Dermis blood vessel endothelial cell (primary cell): ENCODE data around the gene RIC8A. TPM values are rescaled to one million over a fixed set of nuclear protein-coding genes. Genes with fewer than 3 reads are reported as not detected.

Source experiments
- DNase-seq: peaks from one replicate; pipeline ENCODE4 v3.0.0; 2010
- total RNA-seq: library from RNA; depleted of rRNA; stranded (reverse); fragments of >200 nt; gene quantifications from 2 replicates; pipeline ENCODE4 v1.2.3, GENCODE V29; 2014

Gene RIC8A
- total RNA-seq, 1 donor from 2014 or later: 127 TPM

- DNase-seq: peak; percentile 82
These were observed 43.3 kb downstream of the RIC8A start for GRCh38 chr11:250740-251299.

DNA sequence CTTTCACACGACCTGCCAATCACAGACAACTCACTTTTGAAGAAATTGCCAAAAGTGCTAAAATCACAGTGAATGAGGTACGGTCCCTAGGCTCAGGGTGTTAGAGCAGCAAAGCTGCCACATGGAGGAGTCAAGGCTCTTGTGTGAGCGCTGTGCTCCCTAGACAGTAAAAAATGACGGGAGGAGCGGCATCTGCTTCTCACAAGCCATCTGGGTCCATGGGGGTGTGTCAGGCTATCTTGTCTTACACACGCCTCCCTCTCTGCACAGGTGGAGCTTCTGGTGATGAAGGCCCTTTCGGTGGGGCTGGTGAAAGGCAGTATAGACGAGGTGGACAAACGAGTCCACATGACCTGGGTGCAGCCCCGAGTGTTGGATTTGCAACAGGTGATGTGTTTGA is 44.0 kb downstream of the RIC8A start:
- DNase-seq: no peak

- DNase-seq: no peak
These were observed 45.2 kb downstream of the RIC8A start for GRCh38 chr11:252666-253065.

DNA sequence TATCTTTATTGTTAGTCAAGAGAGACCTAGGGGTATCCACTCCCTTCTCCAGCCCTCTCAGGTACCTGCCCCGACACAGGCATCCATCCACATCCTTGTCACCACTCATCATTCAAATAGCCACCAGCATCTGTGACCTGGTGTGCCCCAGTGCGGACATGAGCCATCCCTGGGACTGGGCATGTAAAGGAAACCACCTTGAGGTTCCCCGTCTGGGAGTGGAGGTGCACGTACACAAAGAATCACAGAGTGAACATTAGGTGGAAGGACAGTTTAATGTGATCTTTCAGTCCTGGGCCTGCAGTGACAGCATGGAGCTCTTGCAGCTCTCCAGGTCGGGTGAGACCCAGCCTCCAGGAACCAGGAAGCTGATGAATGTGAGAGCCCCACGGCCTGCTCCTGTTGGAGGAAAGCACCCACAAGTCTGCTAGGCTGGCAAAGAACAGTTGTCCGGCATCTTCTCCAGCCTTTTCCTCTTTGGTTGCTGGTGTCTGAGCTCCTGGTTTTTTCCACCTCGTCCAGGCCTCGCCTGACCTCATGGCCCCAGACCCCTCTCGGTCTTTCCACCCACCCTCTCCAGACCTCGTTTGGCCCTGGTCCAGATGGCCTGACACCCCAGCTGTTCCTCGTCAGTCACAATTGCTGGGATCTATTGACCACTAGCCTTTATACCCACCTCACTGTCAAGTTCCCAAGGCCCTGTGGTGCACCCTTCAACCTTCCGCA is 45.8 kb downstream of the RIC8A start:
- no peak for DNase-seq

DNA sequence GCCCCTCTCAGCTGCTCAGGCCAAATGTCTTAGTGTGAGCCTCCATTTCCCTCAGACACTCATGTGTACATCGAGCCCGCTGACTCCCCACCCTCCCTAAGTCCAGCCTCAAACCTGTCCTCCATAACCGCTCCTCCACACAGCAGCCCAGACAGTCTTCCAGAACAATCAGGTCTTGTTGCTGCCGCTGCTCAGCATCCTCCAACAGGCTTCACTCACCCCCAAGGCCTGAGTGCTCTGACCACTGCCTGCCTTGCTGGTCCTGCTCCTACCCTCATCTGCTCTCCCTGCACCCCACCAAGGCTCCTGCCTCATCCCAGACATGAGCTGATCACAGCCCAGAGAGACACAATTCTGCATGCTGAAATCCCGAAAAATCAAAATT is 46.4 kb downstream of the RIC8A start:
- DNase-seq: no peak

DNA sequence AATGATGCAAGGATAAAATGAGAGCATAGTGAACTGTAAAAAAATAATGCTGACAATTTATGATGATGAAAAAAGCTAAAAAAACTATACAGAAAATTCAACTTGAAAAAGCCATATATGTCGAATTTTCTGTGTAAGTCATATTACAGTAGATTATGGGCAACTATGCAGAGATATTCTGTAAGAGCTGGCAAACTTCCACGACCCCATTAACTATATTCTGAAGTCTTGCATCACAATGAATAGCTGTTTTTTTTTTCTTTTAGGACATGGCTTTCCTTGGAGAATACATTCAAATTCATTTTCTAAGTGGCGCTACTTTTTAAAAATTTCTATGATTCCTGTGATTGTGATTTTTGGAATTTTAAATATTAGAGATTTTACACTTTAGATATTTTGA is 47.7 kb downstream of the RIC8A start:
- DNase-seq: no peak

DNA sequence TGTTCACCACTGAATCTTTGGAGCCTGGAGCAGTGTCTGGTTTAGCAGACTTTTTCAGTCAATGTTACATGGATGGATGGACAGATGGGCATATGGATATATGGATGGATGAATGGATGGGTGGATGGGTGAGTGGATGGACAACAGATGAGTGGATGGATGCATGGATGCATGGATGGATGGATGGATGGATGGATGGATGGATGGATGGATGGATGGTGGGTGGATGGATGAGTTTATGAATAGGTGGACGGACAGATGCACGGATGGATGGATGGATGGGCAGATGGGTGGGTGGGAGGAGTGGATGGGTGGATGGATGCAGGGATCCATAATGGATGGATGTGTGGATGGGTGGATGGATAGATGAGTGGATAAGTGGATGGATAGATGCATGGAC is 48.3 kb downstream of the RIC8A start:
- DNase-seq: no peak

DNA sequence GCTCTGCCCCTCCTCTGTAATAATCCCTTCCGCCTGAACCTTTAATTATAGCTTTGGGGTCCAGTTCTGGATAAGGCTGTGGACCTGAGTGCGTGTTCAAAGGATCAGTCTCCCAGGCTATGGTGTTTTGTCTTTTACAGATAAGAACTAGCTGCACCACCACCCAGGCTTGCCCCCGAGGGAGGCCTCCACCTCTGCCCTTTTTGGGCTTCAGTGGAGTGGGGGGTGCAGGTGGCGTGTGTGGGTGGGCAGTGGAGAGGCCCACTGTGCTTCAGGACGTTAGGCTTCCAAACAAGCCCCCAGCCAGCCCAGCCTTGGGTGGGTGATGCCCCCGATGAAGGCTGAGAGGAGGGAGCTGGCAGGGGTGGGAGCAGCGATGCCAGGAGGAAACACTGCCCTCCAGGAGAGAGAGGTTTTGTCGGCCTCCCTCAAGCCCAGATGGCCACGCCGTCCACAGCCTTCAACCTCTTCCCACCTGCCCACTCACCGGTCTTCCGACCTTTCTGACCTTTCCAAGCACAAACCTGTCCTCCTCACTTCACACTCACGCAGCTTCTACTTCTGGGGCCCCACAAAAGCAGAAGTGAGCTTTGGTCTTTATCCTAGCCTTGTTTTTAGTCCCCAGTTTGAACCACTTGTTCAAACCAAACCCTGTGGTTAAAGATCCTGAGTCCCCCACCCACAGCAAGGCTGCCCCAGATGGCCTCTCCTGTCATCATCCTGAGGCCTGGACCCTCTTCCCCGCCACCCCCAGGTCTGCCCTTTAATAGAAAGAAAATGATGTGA is 49.6 kb downstream of the RIC8A start:
- DNase-seq: no peak

DNA sequence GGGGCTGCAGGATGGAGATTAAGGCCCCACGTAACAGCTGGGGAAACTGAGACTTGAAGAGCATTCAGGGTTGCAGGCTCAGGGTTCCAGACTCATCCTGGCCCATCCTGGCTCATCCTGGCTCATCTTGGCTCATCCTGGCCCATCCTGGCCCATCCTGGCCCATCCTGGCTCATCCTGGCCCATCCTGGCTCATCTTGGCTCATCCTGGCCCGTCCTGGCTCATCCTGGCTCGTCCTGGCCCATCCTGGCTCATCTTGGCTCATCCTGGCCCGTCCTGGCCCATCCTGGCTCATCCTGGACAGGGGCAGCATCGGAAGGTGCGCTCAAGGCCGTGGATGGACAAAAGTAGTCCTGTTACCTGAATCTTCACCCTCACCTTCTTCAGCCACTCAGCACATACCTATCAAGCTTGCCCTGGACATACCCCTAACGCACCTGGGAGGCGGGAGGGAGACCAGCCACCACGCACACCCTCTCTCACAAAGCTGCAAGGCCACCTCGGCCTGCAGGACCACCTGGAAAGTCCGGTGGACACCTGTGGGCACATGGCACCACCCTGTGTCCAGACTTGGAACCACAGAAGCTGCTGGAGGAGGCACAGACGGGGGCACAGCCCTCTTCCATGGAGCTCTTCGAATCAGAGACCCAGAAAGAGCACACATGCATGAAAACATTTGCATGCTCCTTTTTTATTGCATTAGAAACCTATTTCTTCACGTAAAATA is 50.4 kb downstream of the RIC8A start:
- DNase-seq: peak; percentile 26

- DNase-seq: no peak
These were observed 51.9 kb downstream of the RIC8A start for GRCh38 chr11:259413-259812.

GRCh38 chr11:261624-262023 is 54.1 kb downstream of the RIC8A start:
- DNase-seq: no peak

Other genes starting within 250 kb of the RIC8A start
- gene SCGB1C1, start 14.6 kb upstream of the RIC8A start, total RNA-seq: not detected in 2 replicates
- gene BET1L, start 309 bp upstream of the RIC8A start, total RNA-seq: 13.4 and 17.3 TPM in 2 replicates
- 7.1 and 9.0 TPM in 2 replicates for gene SIRT3, start 28.6 kb downstream of the RIC8A start, total RNA-seq
- gene PSMD13, start 29.3 kb downstream of the RIC8A start, total RNA-seq: 160 and 183 TPM in 2 replicates
- not detected in 2 replicates for gene NLRP6, start 70.7 kb downstream of the RIC8A start, total RNA-seq
- gene PGGHG, start 81.4 kb downstream of the RIC8A start, total RNA-seq: 15.1 and 28.4 TPM in 2 replicates
- gene IFITM5, start 91.8 kb downstream of the RIC8A start, total RNA-seq: not detected in 2 replicates
- 69.8 and 135 TPM in 2 replicates for gene IFITM2, start 100.1 kb downstream of the RIC8A start, total RNA-seq
- 0.37 and 3.4 TPM in 2 replicates for gene IFITM1, start 106.3 kb downstream of the RIC8A start, total RNA-seq
- 41.4 and 80.2 TPM in 2 replicates for gene IFITM3, start 113.2 kb downstream of the RIC8A start, total RNA-seq
- 0.42 and 5.6 TPM in 2 replicates for gene B4GALNT4, start 161.8 kb downstream of the RIC8A start, total RNA-seq
- gene PKP3, start 186.5 kb downstream of the RIC8A start, total RNA-seq: 0.09 and 0.68 TPM in 2 replicates
- 43.2 and 52.2 TPM in 2 replicates for gene SIGIRR, start 207.3 kb downstream of the RIC8A start, total RNA-seq
- gene ANO9, start 234.3 kb downstream of the RIC8A start, total RNA-seq: 0.42 and 10.7 TPM in 2 replicates
- 34.5 and 50.2 TPM in 2 replicates for gene PTDSS2, start 242.6 kb downstream of the RIC8A start, total RNA-seq